Skeletal muscle tissue (tissue), 4 donors: ENCODE data around the gene TMTC1. TPM values are rescaled to one million over a fixed set of nuclear protein-coding genes. Genes with fewer than 3 reads are reported as not detected.
"Not testable (repeated sequence)": the region's sequence is repeated elsewhere in the genome, so short reads cannot be mapped to it uniquely, and the experiment has no call there.

ENCODE experiments used
- H3K27ac ChIP-seq: one replicate; pipeline ENCODE4 v1.7.0; 2013; ENCODE audit warnings: mild to moderate bottlenecking, low read depth, low read length, inconsistent platforms
- H3K27me3 ChIP-seq, 3 donors: one replicate each; pipeline ENCODE4 v1.7.0; 2013; ENCODE audit warnings: low read length in 3 of 3; ENCODE audit not compliant: control insufficient read depth in 3 of 3, insufficient read depth in 3 of 3
- H3K36me3 ChIP-seq, 3 donors: one replicate each; pipeline ENCODE4 v1.7.0; 2013; ENCODE audit warnings: low read length in 3 of 3; ENCODE audit not compliant: control insufficient read depth in 3 of 3, insufficient read depth in 3 of 3
- H3K4me1 ChIP-seq, 3 donors: one replicate each; pipeline ENCODE4 v1.7.0; 2013; ENCODE audit warnings: low read length in 3 of 3, mild to moderate bottlenecking in 3 of 3; ENCODE audit not compliant: control insufficient read depth in 3 of 3, insufficient read depth in 3 of 3
- H3K4me3 ChIP-seq, 3 donors: one replicate each; pipeline ENCODE4 v1.7.0; 2013; ENCODE audit warnings: low read length in 3 of 3
- H3K9ac ChIP-seq, 3 donors: one replicate each; pipeline ENCODE4 v1.7.0; 2013; ENCODE audit warnings: low read length in 3 of 3, mild to moderate bottlenecking in 3 of 3, moderate library complexity in 2 of 3, low read depth in 1 of 3
- H3K9me3 ChIP-seq, 3 donors: one replicate each; pipeline ENCODE4 v1.7.0; 2013; ENCODE audit warnings: low read length in 3 of 3; ENCODE audit not compliant: control insufficient read depth in 3 of 3
- total RNA-seq: library from RNA; depleted of rRNA; stranded (reverse); fragments of >200 nt; gene quantifications from one replicate; pipeline ENCODE4 v1.2.3, GENCODE V29; 2014
- donor health status: Osteomylitis.

The TMTC1 gene
- total RNA-seq, 1 donor from 2014 or later = 37.6 TPM

DNA sequence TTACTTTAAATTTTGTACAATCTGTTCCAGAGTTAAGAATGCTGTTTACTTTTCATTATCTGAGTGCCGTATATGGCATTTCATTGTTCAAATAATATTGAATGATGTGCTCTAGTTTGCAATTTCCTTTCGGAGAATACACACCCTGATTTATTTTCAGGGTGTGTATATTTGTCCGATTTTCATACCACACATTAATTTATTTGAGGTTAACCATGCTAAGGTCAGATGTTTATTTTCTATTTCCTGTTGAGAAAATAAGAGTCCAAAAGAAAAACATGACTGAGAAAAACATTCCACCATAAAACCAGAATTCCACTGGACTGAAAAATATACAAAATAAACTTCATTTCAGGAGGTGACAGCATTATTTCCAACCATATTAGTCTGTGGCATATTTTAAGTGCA is 222.1 kb downstream of the TMTC1 start:
- Histone ChIP-seq H3K27me3 (no peaks in the 10 kb centered on the region), H3K9ac (peak overlapping the region in 1 of 3 donors; percentile 26), H3K36me3 (peaks cover 0 to 5% (median 2%) of the 10 kb centered on the region in 3 donors), H3K4me3 (no peak overlapping the region), H3K9me3 (no peaks in the 10 kb centered on the region), H3K4me1 (peaks cover 17 to 28% (median 18%) of the 10 kb centered on the region in 3 donors), H3K27ac (peak overlapping the region; percentile 75)

GRCh38 chr12:29559198-29559597 is 224.5 kb downstream of the TMTC1 start:
- Histone ChIP-seq H3K27ac (peak overlapping the region; percentile 36), H3K9ac (no peak overlapping the region), H3K4me1 (peaks cover 13 to 24% (median 15%) of the 10 kb centered on the region in 3 donors), H3K4me3 (no peak overlapping the region), H3K36me3 (peaks cover 0 to 9% (median 3%) of the 10 kb centered on the region in 3 donors), H3K9me3 (no peaks in the 10 kb centered on the region), H3K27me3 (no peaks in the 10 kb centered on the region)

DNA sequence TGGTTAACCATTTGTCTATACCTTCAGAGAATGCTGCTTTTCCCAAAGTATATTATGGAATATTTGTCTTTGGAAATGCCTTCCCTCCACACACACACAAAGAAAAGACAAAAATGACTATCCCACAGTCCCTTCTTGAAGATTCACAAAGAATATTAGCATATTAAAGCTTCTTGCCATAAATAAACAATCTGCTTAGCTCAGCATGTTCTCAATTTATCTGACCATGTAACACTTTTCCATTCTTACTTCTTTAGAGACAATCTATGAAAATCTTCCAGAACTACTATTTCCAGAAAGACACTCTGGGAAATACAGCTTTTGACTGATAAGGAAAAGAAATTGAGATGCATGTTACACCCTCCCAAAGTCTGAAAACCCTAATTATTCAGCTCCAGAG is 227.4 kb downstream of the TMTC1 start:
- Histone ChIP-seq H3K27ac (no peak overlapping the region), H3K9me3 (no peaks in the 10 kb centered on the region), H3K4me3 (no peak overlapping the region), H3K27me3 (no peaks in the 10 kb centered on the region), H3K9ac (no peak overlapping the region), H3K4me1 (peaks cover 0 to 22% (median 8%) of the 10 kb centered on the region in 3 donors), H3K36me3 (peaks cover 0 to 9% (median 3%) of the 10 kb centered on the region in 3 donors)

DNA sequence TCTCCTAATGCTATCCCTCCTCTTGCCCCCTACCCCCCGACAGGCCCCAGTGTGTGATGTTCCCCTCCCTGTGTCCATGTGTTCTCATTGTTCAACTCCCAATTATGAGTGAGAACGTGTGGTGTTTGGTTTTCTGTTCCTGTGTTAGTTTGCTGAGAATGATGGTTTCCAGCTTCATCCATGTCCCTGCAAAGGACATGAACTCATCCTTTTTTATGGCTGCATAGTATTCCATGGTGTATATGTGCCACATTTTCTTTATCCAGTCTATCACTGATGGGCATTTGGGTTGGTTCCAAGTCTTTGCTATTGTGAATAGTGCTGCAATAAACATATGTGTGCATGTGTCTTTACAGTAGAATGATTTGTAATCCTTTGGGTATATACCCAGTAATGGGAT is 228.3 kb downstream of the TMTC1 start:
- not testable (repeated sequence) for H3K27ac ChIP-seq, H3K9me3 ChIP-seq, H3K36me3 ChIP-seq, H3K4me3 ChIP-seq, H3K27me3 ChIP-seq, H3K9ac ChIP-seq
- H3K4me1 ChIP-seq = peaks cover 0 to 22% (median 8%) of the 10 kb centered on the region in 3 donors

- Histone ChIP-seq H3K4me1 (peaks cover 3 to 10% (median 5%) of the 10 kb centered on the region in 3 donors), H3K27ac (peak overlapping the region; percentile 14)
Observed at GRCh38 chr12:29552994-29553748, 230.6 kb downstream of the TMTC1 start.

GRCh38 chr12:29552324-29552927 is 231.3 kb downstream of the TMTC1 start:
- Histone ChIP-seq H3K27me3 (no peaks in the 10 kb centered on the region), H3K9me3 (no peaks in the 10 kb centered on the region), H3K36me3 (peaks cover 0 to 9% (median 3%) of the 10 kb centered on the region in 3 donors), H3K4me1 (peaks cover 11 to 15% (median 11%) of the 10 kb centered on the region in 3 donors), H3K27ac (peak overlapping the region; percentile 14), H3K4me3 (no peak overlapping the region), H3K9ac (no peak overlapping the region)

More at GRCh38 chr12:29552994-29553748, 230.6 kb downstream of the TMTC1 start:
- Histone ChIP-seq H3K9ac (no peak overlapping the region), H3K4me3 (no peak overlapping the region), H3K27me3 (no peaks in the 10 kb centered on the region), H3K36me3 (peaks cover 0 to 9% (median 3%) of the 10 kb centered on the region in 3 donors), H3K9me3 (no peaks in the 10 kb centered on the region)

GRCh38 chr12:29551812-29552211 is 231.9 kb downstream of the TMTC1 start:
- H3K4me3 ChIP-seq = no peak overlapping the region
- H3K27ac ChIP-seq = no peak overlapping the region
- H3K9me3 ChIP-seq = no peaks in the 10 kb centered on the region
- peaks cover 0 to 8% (median 3%) of the 10 kb centered on the region in 3 donors for H3K36me3 ChIP-seq
- peaks cover 17 to 21% (median 17%) of the 10 kb centered on the region in 3 donors for H3K4me1 ChIP-seq
- H3K27me3 ChIP-seq = no peaks in the 10 kb centered on the region
- no peak overlapping the region for H3K9ac ChIP-seq

DNA sequence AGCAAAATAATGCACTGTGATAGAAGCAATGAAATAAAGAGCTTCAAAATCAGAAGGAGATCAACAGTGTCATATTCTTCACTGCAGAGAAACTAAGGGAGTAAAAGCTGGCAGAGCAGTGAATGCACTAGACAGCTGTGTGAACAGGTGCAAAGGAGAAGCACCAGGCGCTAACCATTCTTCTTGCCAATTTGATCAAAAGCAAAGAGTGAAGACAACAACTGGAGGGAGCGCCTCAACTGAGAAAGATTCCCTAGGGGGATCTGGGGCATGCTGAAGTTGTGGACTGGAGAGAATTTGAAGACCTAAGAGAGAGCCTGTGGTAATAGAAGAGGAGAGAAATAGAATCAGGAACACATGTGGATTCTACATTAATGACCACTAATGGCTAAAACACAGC is 235.9 kb downstream of the TMTC1 start:
- H3K4me3 ChIP-seq = no peak overlapping the region
- H3K4me1 ChIP-seq = peaks cover 28 to 30% (median 28%) of the 10 kb centered on the region in 3 donors
- no peaks in the 10 kb centered on the region for H3K9me3 ChIP-seq
- no peaks in the 10 kb centered on the region for H3K27me3 ChIP-seq
- no peak overlapping the region for H3K9ac ChIP-seq
- H3K27ac ChIP-seq = peak overlapping the region; percentile 45
- H3K36me3 ChIP-seq = no peaks in the 10 kb centered on the region

DNA sequence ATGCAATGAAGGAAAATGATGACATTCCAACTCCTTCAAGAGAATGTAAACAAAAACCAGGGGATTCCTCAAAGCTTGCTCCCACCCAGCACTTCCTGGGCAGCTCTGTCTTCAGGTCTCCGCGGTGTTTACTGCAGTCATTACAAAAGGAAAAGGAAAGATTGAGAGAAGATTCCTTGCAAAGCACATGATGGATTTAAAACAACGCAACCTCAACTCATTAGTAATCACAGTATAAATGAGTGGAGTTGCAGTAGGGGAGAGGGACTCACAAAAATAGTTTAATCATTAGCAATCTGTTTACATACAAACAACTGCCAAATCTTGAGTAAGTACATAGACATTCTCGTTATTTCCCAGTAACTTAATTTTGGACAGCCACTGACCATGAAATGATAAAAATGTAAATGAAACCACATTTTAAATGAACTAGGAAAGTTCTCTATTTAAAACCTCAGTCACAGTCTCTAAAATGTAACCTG is 236.6 kb downstream of the TMTC1 start:
- Histone ChIP-seq H3K4me3 (no peak overlapping the region), H3K4me1 (peaks cover 27 to 28% (median 28%) of the 10 kb centered on the region in 3 donors), H3K9me3 (no peaks in the 10 kb centered on the region), H3K36me3 (no peaks in the 10 kb centered on the region), H3K27ac (peak overlapping the region; percentile 45), H3K27me3 (no peaks in the 10 kb centered on the region), H3K9ac (no peak overlapping the region)

- H3K4me3 ChIP-seq = peak overlapping the region in 1 of 3 donors; percentile 36
Observed at GRCh38 chr12:29546000-29546399, 237.7 kb downstream of the TMTC1 start.

More at GRCh38 chr12:29546000-29546399, 237.7 kb downstream of the TMTC1 start:
- Histone ChIP-seq H3K9me3 (no peaks in the 10 kb centered on the region), H3K27ac (peak overlapping the region; percentile 45), H3K27me3 (no peaks in the 10 kb centered on the region), H3K9ac (no peak overlapping the region), H3K36me3 (no peaks in the 10 kb centered on the region), H3K4me1 (peaks cover 24 to 28% (median 27%) of the 10 kb centered on the region in 3 donors)
